Keratinocyte (primary cell): Measurements from ENCODE around the gene MRTFA. TPM values are rescaled to one million over a fixed set of nuclear protein-coding genes. Genes with fewer than 3 reads are reported as not detected.

Experiments used
- DNase-seq: peaks from one replicate; pipeline ENCODE4 v3.0.0-alpha.2; 2011; ENCODE audit warnings: low read depth, missing footprints, low spot score
- FAIRE-seq: peaks from 2 replicates; lab custom pipeline; 2011; peaks lifted over from hg19 to GRCh38; lab: Jason Lieb, UNC
- H2AFZ ChIP-seq: 2 replicates; pipeline ENCODE4 v1.6.0; 2012; ENCODE audit warnings: low read length, control low read depth, inconsistent platforms; ENCODE audit not compliant: control insufficient read depth
- H3K27ac ChIP-seq: 2 replicates; pipeline ENCODE4 v1.5.1; 2011; ENCODE audit warnings: low read length; ENCODE audit not compliant: control insufficient read depth, insufficient read depth
- H3K27me3 ChIP-seq: 3 replicates; pipeline ENCODE4 v1.6.0; 2011; ENCODE audit warnings: low read length; ENCODE audit not compliant: control insufficient read depth, insufficient read depth; ENCODE audit errors: extremely low read depth
- H3K36me3 ChIP-seq, 2 experiments: 2 replicates in 1 of 2; 3 replicates in 1 of 2; pipeline ENCODE4 v1.5.1; 2011; ENCODE audit warnings: low read length in 2 of 2, mild to moderate bottlenecking in 1 of 2; ENCODE audit not compliant: control insufficient read depth in 2 of 2, insufficient read depth in 2 of 2; ENCODE audit errors: extremely low read depth in 1 of 2
- H3K4me1 ChIP-seq: 3 replicates; pipeline ENCODE4 v1.5.1; 2011; ENCODE audit warnings: low read length; ENCODE audit not compliant: control insufficient read depth, insufficient read depth; ENCODE audit errors: extremely low read depth
- H3K4me2 ChIP-seq: 3 replicates; pipeline ENCODE4 v1.6.0; 2011; ENCODE audit warnings: low read depth, low read length; ENCODE audit not compliant: control insufficient read depth, insufficient read depth; ENCODE audit errors: extremely low read depth
- H3K4me3 ChIP-seq, 3 experiments: fragments of 200-600 bp in 1 of 3; sonication (generic) in 1 of 3; 2 replicates in 2 of 3; 3 replicates in 1 of 3; pipeline ENCODE4 v1.5.1; 2011 to 2016; ENCODE audit warnings: low read length in 3 of 3, mild to moderate bottlenecking in 3 of 3, control low read depth in 2 of 3, inconsistent platforms in 1 of 3, low read depth in 1 of 3, mixed read lengths in 1 of 3, mixed run types in 1 of 3, moderate library complexity in 1 of 3; ENCODE audit not compliant: control insufficient read depth in 2 of 3, insufficient read depth in 2 of 3; ENCODE audit errors: extremely low read depth in 1 of 3
- H3K79me2 ChIP-seq: 2 replicates; pipeline ENCODE4 v1.6.0; 2012; ENCODE audit warnings: low read length; ENCODE audit not compliant: control insufficient read depth, insufficient read depth
- H3K9ac ChIP-seq: 3 replicates; pipeline ENCODE4 v1.6.0; 2011; ENCODE audit warnings: low read length; ENCODE audit not compliant: control insufficient read depth, insufficient read depth; ENCODE audit errors: extremely low read depth
- H3K9me1 ChIP-seq: 3 replicates; pipeline ENCODE4 v1.6.0; 2011; ENCODE audit warnings: low read length; ENCODE audit not compliant: control insufficient read depth, insufficient read depth; ENCODE audit errors: extremely low read depth
- H3K9me3 ChIP-seq: 2 replicates; pipeline ENCODE4 v1.5.1; 2012; ENCODE audit warnings: low read depth, low read length; ENCODE audit not compliant: control insufficient read depth
- H4K20me1 ChIP-seq: 3 replicates; pipeline ENCODE4 v1.6.0; 2011; ENCODE audit warnings: low read length; ENCODE audit not compliant: control insufficient read depth, insufficient read depth; ENCODE audit errors: extremely low read depth
- EZH2 ChIP-seq: IDR thresholded peaks from one replicate; pipeline ENCODE4 v1.6.1; 2012; ENCODE audit warnings: inconsistent platforms, mild to moderate bottlenecking, low read length, moderate library complexity
- dilution Hi-C: fragments of 300-500 bp; cut with MboI; formaldehyde crosslinking; loops from one replicate; pipeline ENCODE4 v1.7.0; 2020; ENCODE audit warnings: low sequenced_read_pairs; ENCODE audit not compliant: extremely low pct_ligation_motif_present
- polyA plus RNA-seq, 5 experiments: library from polyadenylated mRNA; depleted of rRNA in 3 of 5; stranded (reverse) in 3 of 5; stranded (forward) in 1 of 5; unstranded in 1 of 5; fragments of >200 nt; gene quantifications; 1 replicate in 1 of 5; 2 replicates in 3 of 5; 3 replicates in 1 of 5; pipeline versions ENCODE4 v1.2.1 to v1.2.3, GENCODE V29; 2011 to 2012; ENCODE audit warnings: missing spikeins in 2 of 5, low read depth in 1 of 5, low replicate concordance in 1 of 5
- TF ChIP-seq, protein P1 (sequence below), 3 experiments: IDR thresholded peaks in 1 of 3; conservative IDR thresholded peaks in 1 of 3; optimal IDR thresholded peaks in 1 of 3; 2 replicates in 2 of 3; 3 replicates in 1 of 3; pipeline versions ENCODE3 to v1.5.1; 2011; ENCODE audit warnings: low read length in 3 of 3, mild to moderate bottlenecking in 3 of 3, moderate library complexity in 2 of 3, control low read depth in 1 of 3, inconsistent platforms in 1 of 3; ENCODE audit not compliant: insufficient read depth in 2 of 3; ENCODE audit errors: extremely low read depth in 1 of 3

MRTFA gene
- polyA plus RNA-seq, 1 donor (not counting 4 experiments of a cell fraction or from before 2014, with no cell fraction given): 6.5 TPM

DNA sequence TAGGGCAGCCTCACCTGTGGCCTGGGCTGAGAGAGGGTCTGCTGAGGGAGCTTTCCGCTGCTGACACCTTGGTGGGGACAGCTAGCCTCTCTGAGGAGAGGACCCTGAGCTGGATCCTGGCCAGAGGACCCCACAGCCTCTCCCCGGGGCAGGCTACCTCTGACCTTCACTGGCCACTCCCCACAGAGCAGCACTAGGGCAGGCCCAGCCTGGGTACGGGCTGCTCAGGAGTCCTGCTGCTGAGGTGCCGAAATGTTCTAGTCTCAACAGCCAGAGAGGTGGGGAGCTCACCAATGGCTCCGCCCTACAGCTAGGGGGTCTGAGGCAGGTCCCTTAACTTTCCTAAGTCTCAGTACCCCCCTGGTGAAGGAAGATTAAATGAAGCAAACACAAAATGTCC, 218.6 kb downstream of the MRTFA start:
- TF ChIP-seq EZH2: no peak
- TF ChIP-seq, protein P1, sequence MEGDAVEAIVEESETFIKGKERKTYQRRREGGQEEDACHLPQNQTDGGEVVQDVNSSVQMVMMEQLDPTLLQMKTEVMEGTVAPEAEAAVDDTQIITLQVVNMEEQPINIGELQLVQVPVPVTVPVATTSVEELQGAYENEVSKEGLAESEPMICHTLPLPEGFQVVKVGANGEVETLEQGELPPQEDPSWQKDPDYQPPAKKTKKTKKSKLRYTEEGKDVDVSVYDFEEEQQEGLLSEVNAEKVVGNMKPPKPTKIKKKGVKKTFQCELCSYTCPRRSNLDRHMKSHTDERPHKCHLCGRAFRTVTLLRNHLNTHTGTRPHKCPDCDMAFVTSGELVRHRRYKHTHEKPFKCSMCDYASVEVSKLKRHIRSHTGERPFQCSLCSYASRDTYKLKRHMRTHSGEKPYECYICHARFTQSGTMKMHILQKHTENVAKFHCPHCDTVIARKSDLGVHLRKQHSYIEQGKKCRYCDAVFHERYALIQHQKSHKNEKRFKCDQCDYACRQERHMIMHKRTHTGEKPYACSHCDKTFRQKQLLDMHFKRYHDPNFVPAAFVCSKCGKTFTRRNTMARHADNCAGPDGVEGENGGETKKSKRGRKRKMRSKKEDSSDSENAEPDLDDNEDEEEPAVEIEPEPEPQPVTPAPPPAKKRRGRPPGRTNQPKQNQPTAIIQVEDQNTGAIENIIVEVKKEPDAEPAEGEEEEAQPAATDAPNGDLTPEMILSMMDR (optimal IDR thresholded peaks at IDR 0.05 in 1 of 3, IDR thresholded peaks at IDR 0.05 in 1 of 3, conservative IDR thresholded peaks at IDR 0.05 in 1 of 3; ENCODE audit: extremely low read depth in 1 of 3, insufficient read depth in 2 of 3, low read length in 3 of 3): no peak
- peaks cover 51 to 57% of the 10 kb centered on the region in 2 experiments for H3K36me3 ChIP-seq
- H3K9me3 ChIP-seq: no peaks in the 10 kb centered on the region

DNA sequence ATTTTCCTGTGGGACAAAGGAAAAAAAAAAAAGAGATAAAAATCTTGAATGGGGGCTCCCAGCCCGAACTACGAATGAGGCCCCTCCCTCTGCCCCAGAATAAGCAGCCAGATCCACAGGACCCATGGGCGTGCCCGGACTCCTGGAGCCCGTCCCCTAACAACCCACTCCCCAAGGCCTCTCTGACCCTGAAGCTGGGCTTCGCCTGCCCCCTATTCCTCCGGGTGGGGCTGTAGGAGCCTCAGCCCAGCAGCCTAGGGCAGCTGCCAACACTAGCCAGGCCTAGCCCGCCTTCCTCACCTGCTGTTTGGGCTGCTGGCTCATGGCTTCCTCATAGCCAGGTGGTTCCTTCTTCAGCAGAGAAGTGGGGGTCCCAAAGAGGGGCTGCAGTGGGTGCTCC, 219.5 kb downstream of the MRTFA start:
- no peak overlapping the region for H2AFZ ChIP-seq
- no peak overlapping the region for H3K27ac ChIP-seq
- no peak overlapping the region for H3K4me3 ChIP-seq
- dilution Hi-C loops: no loop called here
- H3K9me1 ChIP-seq: no peaks in the 10 kb centered on the region
- no peaks in the 10 kb centered on the region for H3K27me3 ChIP-seq
- TF ChIP-seq EZH2: no peak
- TF ChIP-seq, protein P1 (optimal IDR thresholded peaks at IDR 0.05 in 1 of 3, IDR thresholded peaks at IDR 0.05 in 1 of 3, conservative IDR thresholded peaks at IDR 0.05 in 1 of 3; ENCODE audit: extremely low read depth in 1 of 3, insufficient read depth in 2 of 3, low read length in 3 of 3): no peak
- peaks cover 42 to 52% of the 10 kb centered on the region in 2 experiments for H3K36me3 ChIP-seq
- no peak for DNase-seq
- no peak overlapping the region for H3K9ac ChIP-seq
- peaks cover 15% of the 10 kb centered on the region for H3K4me1 ChIP-seq
- H3K4me2 ChIP-seq: no peak overlapping the region
- no peaks in the 10 kb centered on the region for H3K79me2 ChIP-seq
- no peak for FAIRE-seq
- no peaks in the 10 kb centered on the region for H4K20me1 ChIP-seq
- no peaks in the 10 kb centered on the region for H3K9me3 ChIP-seq

More for the DNA sequence above, 218.6 kb downstream of the MRTFA start:
- DNase-seq: no peak
- no peak for FAIRE-seq
- peaks cover 15% of the 10 kb centered on the region for H3K4me1 ChIP-seq
- H3K27me3 ChIP-seq: no peaks in the 10 kb centered on the region
- no peak overlapping the region for H3K9ac ChIP-seq
- dilution Hi-C loops: no loop called here
- H3K4me2 ChIP-seq: no peak overlapping the region
- H2AFZ ChIP-seq: no peak overlapping the region
- H3K27ac ChIP-seq: no peak overlapping the region
- no peaks in the 10 kb centered on the region for H3K9me1 ChIP-seq
- no peaks in the 10 kb centered on the region for H4K20me1 ChIP-seq
- H3K4me3 ChIP-seq: no peak overlapping the region
- H3K79me2 ChIP-seq: no peaks in the 10 kb centered on the region
